DMS153 (cell line): ENCODE results near the gene GHRHR.
A peak's percentile ranks its signal among the peaks of the same experiment; 100 is the strongest.

Source experiments
- DNase-seq: peaks from one replicate; lab custom pipeline; 2025; lab: John Stamatoyannopoulos, UW

GHRHR gene

DNA sequence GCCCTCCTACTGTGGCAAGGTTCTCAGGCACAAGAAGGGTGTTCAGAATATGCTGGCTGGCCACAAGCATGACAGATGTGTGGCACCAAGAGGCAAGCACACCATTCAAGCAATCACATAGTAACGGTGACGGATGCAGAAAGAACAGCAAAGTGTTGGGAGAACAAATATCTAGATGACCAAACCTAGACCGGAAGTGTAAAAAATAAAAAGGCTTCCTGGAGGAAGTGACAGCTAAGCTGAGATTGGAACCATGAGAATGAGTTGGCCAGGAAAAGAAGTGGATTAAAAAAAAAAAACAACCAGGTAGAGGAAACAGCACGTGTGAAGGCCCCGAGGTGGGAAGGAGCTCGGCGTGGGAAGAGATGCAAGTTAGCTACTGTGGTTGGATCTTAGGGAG, 22.0 kb downstream of the GHRHR start:
- no peak for DNase-seq

DNA sequence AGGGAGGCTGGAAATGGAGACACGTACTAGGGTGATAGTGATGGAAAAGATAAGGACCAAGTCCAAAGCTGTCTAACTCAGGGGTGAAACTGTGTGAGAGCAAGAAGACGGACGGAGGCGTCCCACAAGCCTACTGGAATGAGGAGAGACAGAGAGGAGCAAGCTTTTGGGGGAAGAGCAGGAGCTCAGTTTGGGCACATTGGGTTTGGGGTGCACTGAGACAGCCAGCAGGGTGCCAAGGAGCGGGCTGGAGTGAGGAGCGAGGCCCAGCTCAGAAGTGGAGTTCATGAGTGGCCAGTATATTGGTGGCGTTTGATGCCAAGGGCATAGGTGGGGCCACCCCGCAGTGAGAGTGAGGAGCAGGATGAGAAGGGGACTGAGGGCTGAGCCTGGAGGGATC, 22.6 kb downstream of the GHRHR start:
- no peak for DNase-seq

GRCh38 chr7:30986738-30987137, 23.0 kb downstream of the GHRHR start:
- no peak for DNase-seq

DNA sequence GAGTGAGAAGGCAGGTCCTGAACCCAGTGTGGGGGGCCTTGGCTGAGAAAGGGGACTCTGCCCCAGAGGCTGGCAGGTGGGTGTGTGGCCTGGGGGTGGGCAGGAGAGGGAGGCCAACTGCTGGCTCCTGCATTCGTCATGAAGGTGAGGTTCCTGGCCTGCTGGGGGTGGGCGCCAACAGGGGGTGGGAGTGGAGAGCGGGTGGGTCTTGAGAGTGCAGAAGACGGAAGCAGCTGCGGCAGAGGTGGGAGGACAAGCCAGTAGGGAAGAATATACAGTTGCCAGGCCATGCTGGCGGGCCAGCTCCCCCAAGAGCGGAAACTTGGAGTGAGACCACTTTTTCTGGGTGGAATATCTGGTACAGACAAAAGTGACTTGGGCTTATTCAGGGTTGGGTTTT, 23.4 kb downstream of the GHRHR start:
- DNase-seq, result no peak

DNA sequence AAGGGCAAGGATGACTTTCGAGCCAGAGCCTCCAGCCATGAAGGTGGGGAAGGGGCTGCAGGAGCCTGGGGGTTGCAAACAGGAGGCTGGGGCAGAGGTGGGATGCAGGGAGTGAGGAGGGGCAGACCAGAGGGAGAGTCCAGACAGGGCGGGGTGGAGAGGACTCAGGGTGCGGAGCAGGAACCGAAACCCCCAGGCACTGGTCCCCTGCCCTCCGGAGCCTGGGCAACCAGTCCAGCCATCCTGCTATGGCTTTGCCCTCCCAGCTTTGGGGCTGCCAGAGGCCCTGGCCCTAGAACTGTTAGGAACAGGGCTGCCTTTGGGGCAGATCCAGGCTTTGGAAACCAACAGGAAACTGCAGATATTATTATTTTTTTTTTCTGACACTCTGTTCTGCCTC, 24.2 kb downstream of the GHRHR start:
- no peak for DNase-seq

GRCh38 chr7:30988351-30989005, 24.7 kb downstream of the GHRHR start:
- peak; percentile 60 for DNase-seq

DNA sequence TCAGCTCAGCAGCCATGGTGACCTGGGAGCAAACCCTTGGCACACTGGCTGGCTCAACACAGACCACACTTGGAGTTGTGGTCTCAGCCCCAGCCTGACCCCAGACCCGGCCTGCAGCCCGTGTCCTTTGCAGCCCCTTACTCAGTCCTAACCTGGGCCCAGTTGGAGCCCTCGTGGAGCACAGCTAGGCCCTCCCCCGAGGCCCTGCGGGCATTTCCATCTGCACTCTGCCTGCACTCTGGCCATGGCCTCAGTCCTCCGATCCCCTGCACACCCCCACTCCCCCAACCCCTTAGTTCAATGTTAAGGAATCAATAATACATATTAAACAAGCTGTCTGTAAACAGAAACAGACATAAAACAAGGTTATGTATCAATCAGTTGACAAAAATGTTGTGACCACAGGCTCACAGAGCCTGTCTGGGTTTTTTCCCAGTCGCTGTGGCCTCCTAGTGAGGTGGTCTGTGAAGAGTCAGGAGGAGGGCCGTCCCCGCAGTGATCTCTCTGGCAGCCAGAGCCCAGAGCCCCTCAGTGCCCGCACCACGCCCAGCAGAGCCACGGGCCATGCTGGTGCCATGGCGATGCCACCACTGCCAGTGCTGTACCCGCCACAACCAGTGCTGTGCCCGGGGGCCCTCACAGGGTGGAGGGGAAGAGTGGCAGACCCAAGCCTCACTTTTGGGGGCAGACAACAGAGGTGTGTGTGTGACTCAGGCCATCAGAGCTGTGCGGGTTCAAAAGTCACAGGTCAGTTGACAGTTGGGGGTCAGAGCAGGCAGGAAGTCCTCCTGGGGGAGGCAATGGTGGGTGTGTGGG, 25.5 kb downstream of the GHRHR start:
- DNase-seq, result no peak

DNA sequence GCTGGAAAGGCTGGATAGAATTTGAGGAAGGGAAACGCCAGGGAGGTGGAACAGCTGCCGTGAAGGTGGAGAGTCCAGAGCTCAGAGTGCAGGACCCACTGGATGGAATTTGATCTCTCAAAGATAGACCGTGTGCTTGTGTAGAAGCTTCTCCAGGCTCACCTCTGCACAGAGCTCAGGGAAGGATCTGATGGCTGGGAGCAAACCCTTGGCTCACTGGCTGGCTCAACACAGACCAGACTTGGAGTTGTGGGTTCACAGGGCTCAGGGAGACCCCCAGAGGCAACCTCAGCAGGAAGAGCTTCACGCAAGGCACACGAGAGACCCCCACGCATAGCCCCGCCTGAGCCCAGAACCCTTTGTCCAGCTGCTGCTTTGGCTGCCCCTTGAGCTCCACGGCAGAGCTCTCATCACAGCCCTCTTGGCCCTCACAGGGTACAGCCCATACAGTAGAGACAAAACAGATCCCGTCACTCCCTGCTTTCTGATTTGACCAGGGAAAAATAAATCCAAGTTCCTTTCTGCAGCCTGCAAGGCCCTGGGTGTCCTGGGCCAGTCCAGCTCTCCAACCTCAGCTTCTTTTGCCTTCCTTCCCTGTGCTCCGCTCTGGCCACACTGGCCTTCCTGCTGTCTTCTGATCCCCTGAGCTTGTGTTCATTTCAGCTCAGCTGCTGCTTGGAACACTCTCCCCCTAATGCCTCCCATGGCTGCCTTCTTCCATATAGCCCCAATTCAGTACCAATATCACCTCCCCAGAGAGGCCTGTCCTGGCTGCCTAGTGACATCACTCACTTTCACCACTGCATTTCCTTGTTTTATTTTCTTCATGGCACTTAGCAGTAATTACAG, 26.3 kb downstream of the GHRHR start:
- no peak for DNase-seq

DNA sequence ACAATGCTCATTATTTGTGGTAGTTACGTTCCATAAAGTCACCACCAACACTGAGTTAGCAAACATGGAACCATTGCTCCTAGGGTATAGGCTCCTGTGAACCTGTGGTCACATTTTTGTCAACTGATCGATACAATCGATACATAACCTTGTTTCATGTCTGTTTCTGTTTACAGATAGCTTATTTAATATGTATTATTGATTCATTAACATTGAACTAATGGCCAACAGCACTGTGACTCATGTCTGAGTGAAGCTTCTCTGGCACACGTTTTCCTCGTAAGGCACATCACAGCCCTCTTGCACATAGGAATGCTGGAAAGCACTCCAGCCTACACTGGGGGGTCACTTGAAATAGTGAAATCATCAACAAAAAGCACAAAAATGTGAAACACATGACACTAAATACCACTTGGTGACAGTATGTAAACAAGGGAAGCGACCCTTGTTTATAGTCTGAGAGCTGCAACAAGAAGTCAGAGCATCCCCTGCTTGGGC, 27.0 kb downstream of the GHRHR start:
- DNase-seq, result no peak

DNA sequence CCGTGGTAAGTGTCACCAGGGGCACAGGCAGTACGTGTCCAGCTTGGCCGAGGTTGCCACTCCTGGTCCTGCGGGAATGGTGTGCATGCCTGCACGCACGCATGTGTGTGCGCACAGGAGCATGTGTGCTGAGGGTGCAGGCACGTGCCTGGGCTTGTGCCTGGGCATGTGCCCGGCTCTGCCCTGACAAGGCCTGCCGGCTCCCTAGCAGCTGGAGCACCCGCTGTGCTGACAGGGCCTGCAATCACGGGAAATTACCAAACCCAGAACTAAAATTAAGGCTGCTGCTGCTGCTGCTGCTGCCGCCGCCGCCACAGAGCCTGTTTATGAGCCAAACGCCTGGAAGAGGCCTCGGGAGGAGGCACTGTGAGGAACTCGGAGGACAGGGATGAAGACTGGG, 28.7 kb downstream of the GHRHR start:
- no peak for DNase-seq

GRCh38 chr7:30994206-30995100, 30.7 kb downstream of the GHRHR start:
- DNase-seq, result no peak

GRCh38 chr7:30995536-30995935, 31.8 kb downstream of the GHRHR start:
- DNase-seq, result no peak

- no peak for DNase-seq
These were observed 32.5 kb downstream of the GHRHR start for GRCh38 chr7:30996256-30996655.

DNA sequence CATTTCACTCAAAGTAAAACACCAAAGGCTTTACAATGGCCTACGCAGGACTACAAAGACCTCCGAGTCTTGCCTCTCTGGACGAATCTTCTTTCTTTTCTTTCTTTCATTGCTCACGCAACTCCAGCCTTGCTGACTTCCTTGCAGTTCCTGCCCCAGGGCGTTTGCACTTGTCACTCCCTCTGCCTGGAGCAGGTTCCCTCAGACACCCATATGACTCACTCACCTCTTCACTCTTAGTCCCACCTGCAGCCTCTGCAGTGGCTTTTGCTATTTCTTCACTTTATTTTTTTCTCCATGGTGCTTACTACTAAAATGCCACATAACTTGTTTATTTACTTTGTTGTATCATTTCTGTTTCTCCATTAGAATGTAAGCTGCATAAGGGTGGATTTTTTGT, 33.1 kb downstream of the GHRHR start:
- DNase-seq, result no peak

DNA sequence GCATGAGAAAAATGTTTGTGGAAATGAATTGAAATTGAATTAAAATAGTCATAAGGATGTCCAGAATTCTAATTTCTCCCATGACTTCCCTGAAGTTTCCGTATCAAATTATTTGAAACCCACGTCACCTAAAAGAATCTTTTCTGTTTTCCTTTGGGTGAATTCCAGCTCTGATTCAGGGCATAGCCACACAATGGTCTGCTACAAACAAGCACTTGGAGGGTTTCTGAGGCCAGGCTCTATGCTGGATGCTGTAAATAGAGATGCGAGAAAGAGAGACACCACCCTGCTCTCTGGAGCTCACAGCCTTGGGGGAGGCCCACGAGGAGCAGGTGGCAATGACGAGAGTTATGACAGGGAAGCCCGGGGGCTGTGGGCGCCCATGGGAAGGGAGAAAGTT, 33.6 kb downstream of the GHRHR start:
- DNase-seq, result no peak

- no peak for DNase-seq
These were observed 34.4 kb downstream of the GHRHR start for GRCh38 chr7:30998180-30998579.

- DNase-seq, result no peak
These were observed 36.5 kb downstream of the GHRHR start for GRCh38 chr7:31000161-31000693.

DNA sequence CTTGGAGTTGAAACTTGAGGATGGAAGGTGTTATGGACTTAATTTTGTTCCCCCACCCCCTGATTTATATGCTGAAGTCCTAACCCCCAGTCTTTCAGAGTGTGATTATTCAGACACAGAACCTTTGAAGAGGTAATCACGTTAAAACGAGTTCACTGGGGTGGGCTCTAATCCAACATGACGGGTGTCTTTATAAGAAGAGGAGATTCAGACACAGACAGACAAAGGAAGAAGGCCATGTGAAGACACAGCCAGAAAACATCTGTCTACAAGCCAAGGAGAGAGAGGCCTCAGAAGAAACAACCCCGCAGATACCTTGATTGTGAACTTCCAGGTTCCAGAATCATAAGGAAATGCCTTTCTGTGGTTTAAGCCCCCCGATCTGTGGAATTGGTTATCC, 37.0 kb downstream of the GHRHR start:
- DNase-seq, result no peak

GRCh38 chr7:31002256-31002655, 38.5 kb downstream of the GHRHR start:
- DNase-seq, result no peak

DNA sequence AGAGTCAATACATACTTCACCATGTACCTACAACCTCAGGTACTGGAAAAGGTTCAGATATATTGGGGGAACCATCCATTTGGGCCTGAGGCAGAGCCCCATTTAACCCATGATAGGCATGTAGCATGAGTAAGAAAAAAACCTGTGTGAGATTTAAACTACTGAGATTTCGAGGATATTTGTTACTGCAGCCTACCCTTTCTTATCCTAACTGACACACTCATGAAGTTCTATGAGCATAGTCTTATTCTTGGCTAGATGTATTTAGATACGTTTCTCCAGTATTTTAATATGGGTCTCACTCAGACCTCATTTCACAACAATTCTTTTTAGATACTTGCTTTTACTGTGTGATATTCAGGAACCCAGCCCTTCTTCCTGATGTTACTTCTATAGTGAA, 39.3 kb downstream of the GHRHR start:
- no peak for DNase-seq

- no peak for DNase-seq
These were observed 40.0 kb downstream of the GHRHR start for GRCh38 chr7:31003721-31004120.
